GM12878 (cell line): ENCODE results near the gene VGLL4. TPM values are rescaled to one million over a fixed set of nuclear protein-coding genes. Genes with fewer than 3 reads are reported as not detected.

ENCODE experiments used
- ATAC-seq: fragments of 200-7000 bp; cut with Tn5 transposase; 3 replicates; pipeline ENCODE4 v1.9.1; 2020; ENCODE audit warnings: mild to moderate bottlenecking, moderate library complexity
- BruUV-seq: library from RNA; stranded (reverse); fragments of 400-500 nt; replicated peaks from 2 replicates; lab custom pipeline; 2021; lab: Mats Ljungman, UMichigan
- CTCF ChIA-PET: fragments of 300-600 bp; sonication (Branson Sonifier 250); formaldehyde crosslinking; extraction: SDS; loops from one replicate; lab custom pipeline; 2021; ENCODE audit warnings: inconsistent platforms; lab: Yijun Ruan, JAX
- POLR2A ChIA-PET: fragments of 350-600 bp; formaldehyde crosslinking; extraction: SDS; loops from one replicate; lab custom pipeline; 2021; ENCODE audit warnings: inconsistent platforms; lab: Charles Lee
- RAD21 ChIA-PET: fragments of 300-600 bp; sonication (Branson Sonifier 250); formaldehyde crosslinking; loops from one replicate; lab custom pipeline; 2023; ENCODE audit warnings: antibody characterized with exemption; ENCODE audit not compliant: unreplicated experiment; lab: Charles Lee
- SMC1A ChIA-PET: fragments of 300-600 bp; sonication (Branson Sonifier 250); formaldehyde crosslinking; loops from one replicate; lab custom pipeline; 2023; ENCODE audit not compliant: unreplicated experiment, uncharacterized antibody; lab: Charles Lee
- DNase-seq: peaks from one replicate; pipeline ENCODE4 v3.0.0-alpha.2; 2011; ENCODE audit warnings: low read depth, low spot score
- FAIRE-seq: peaks from 3 replicates; lab custom pipeline; 2011; peaks lifted over from hg19 to GRCh38; lab: Jason Lieb, UNC
- H2AFZ ChIP-seq: 2 replicates; pipeline ENCODE4 v1.6.0; 2011; ENCODE audit warnings: low read depth, low read length, control low read depth; ENCODE audit not compliant: control insufficient read depth
- H3K27ac ChIP-seq: 2 replicates; pipeline ENCODE4 v1.5.1; 2011; ENCODE audit warnings: control low read depth; ENCODE audit not compliant: control insufficient read depth, insufficient read depth
- H3K27me3 ChIP-seq, 2 experiments: replicated peaks in 1 of 2; 2 replicates each; pipeline versions ENCODE4 v1.6.0 to v1.6.1; 2011; ENCODE audit warnings: low read length in 1 of 2; ENCODE audit not compliant: control insufficient read depth in 2 of 2, insufficient read depth in 2 of 2
- H3K36me3 ChIP-seq, 2 experiments: 2 replicates each; pipeline ENCODE4 v1.5.1; 2011; ENCODE audit warnings: low read length in 1 of 2; ENCODE audit not compliant: control insufficient read depth in 2 of 2, insufficient read depth in 2 of 2
- H3K4me1 ChIP-seq: 2 replicates; pipeline ENCODE4 v1.6.1; 2011; ENCODE audit warnings: mild to moderate bottlenecking, low read length, moderate library complexity, mixed read lengths; ENCODE audit not compliant: control insufficient read depth, insufficient read depth
- H3K4me2 ChIP-seq: 2 replicates; pipeline ENCODE4 v1.6.0; 2011; ENCODE audit warnings: control low read depth; ENCODE audit not compliant: control insufficient read depth, insufficient read depth
- H3K4me3 ChIP-seq: fragments of 200-600 bp; sonication (generic); 2 replicates; pipeline ENCODE4 v1.5.1; 2016
- H3K79me2 ChIP-seq: 2 replicates; pipeline ENCODE4 v1.6.0; 2011; ENCODE audit warnings: low read length; ENCODE audit not compliant: control insufficient read depth, insufficient read depth
- H3K9ac ChIP-seq: 2 replicates; pipeline ENCODE4 v1.8.0; 2011; ENCODE audit warnings: low read length, control low read depth, mixed read lengths; ENCODE audit not compliant: control insufficient read depth, insufficient read depth
- H3K9me3 ChIP-seq: replicated peaks from 3 replicates; pipeline ENCODE4 v1.5.1; 2011; ENCODE audit warnings: mild to moderate bottlenecking, low read length; ENCODE audit not compliant: control insufficient read depth, insufficient read depth
- H4K20me1 ChIP-seq: 2 replicates; pipeline ENCODE4 v1.6.0; 2011; ENCODE audit not compliant: control insufficient read depth, insufficient read depth
- CBX3 ChIP-seq: fragments of 200-600 bp; sonication (generic); IDR thresholded peaks from 2 replicates; pipeline ENCODE4 v1.6.1; 2016; ENCODE audit warnings: low read depth, borderline replicate concordance
- CBX5 ChIP-seq: sonication (generic); IDR thresholded peaks from 2 replicates; pipeline ENCODE4 v1.6.1; 2016; ENCODE audit warnings: low read depth, moderate library complexity, mild to moderate bottlenecking, inconsistent platforms
- IKZF2 ChIP-seq, 2 experiments: fragments of 450-650 bp; IDR thresholded peaks; 2 replicates each; pipeline ENCODE4 v1.6.1; 2017; ENCODE audit warnings: mild to moderate bottlenecking in 2 of 2, moderate library complexity in 2 of 2
- RAD51 ChIP-seq: fragments of 450-650 bp; IDR thresholded peaks from 2 replicates; pipeline ENCODE4 v1.6.1; 2016; ENCODE audit warnings: moderate library complexity, mild to moderate bottlenecking, inconsistent platforms
- SRF ChIP-seq, 2 experiments: IDR thresholded peaks; 2 replicates each; pipeline ENCODE4 v1.6.1; 2011; ENCODE audit warnings: low read depth in 2 of 2, low read length in 2 of 2, mild to moderate bottlenecking in 1 of 2, moderate library complexity in 1 of 2
- WGBS: methylation state at CpG from one replicate; pipeline ENCODE4 v1.1.6; 2016; ENCODE audit warnings: low lambda C conversion rate; ENCODE audit not compliant: insufficient replicate concordance, insufficient coverage; ENCODE audit errors: missing lambda C conversion rate; 5-methylcytosine and 5-hydroxymethylcytosine counted together
- in situ Hi-C: fragments of 300-500 bp; cut with MboI; formaldehyde crosslinking; loops from 9 replicates; pipeline ENCODE4 v1.14.3; 2018; ENCODE audit warnings: mixed read lengths
- intact Hi-C: fragments of 100-400 bp; cut with micrococcal nuclease; formaldehyde crosslinking; loops from one replicate; pipeline ENCODE4 v1.14.2; 2022; ENCODE audit not compliant: unreplicated experiment
- polyA plus RNA-seq, 11 experiments: library from polyadenylated mRNA; depleted of rRNA in 4 of 11; unstranded in 6 of 11; stranded (reverse) in 5 of 11; fragments of >200 nt; fragmentation: Nextera tagmentation in 4 of 11; fragmentation: Illumina TruSeq in 1 of 11; extraction: Ambion mirVana in 4 of 11; extraction: Trizol in 1 of 11; gene quantifications; 1 replicate in 1 of 11; 2 replicates in 10 of 11; pipeline versions ENCODE4 v1.2.1 to v1.2.3, GENCODE V29; 2011 to 2016; ENCODE audit warnings: inconsistent platforms in 2 of 11, missing spikeins in 2 of 11, low read depth in 1 of 11
- total RNA-seq, 4 experiments: library from RNA; depleted of rRNA in 3 of 4; stranded (reverse); fragments of >200 nt in 3 of 4; fragmentation: Illumina TruSeq in 1 of 4; extraction: Trizol in 1 of 4; gene quantifications; 2 replicates each; pipeline versions ENCODE4 v1.2.1 to v1.2.3, GENCODE V29; 2013 to 2021
- TF ChIP-seq, protein P1 (sequence below): fragments of 450-650 bp; IDR thresholded peaks from 2 replicates; pipeline ENCODE4 v1.6.1; 2016; ENCODE audit warnings: mild to moderate bottlenecking, moderate library complexity, borderline replicate concordance
- TF ChIP-seq, protein P2 (sequence below): IDR thresholded peaks from 2 replicates; pipeline ENCODE4 v1.6.1; 2012; ENCODE audit warnings: low read length, inconsistent platforms

The VGLL4 gene
- total and polyA plus RNA-seq, 10 of the 15 experiments (the other 5 are each of a cell fraction or from before 2014, with no cell fraction given), result 0.44 to 38.1 (median 16.1) TPM

- TF ChIP-seq, protein P1, sequence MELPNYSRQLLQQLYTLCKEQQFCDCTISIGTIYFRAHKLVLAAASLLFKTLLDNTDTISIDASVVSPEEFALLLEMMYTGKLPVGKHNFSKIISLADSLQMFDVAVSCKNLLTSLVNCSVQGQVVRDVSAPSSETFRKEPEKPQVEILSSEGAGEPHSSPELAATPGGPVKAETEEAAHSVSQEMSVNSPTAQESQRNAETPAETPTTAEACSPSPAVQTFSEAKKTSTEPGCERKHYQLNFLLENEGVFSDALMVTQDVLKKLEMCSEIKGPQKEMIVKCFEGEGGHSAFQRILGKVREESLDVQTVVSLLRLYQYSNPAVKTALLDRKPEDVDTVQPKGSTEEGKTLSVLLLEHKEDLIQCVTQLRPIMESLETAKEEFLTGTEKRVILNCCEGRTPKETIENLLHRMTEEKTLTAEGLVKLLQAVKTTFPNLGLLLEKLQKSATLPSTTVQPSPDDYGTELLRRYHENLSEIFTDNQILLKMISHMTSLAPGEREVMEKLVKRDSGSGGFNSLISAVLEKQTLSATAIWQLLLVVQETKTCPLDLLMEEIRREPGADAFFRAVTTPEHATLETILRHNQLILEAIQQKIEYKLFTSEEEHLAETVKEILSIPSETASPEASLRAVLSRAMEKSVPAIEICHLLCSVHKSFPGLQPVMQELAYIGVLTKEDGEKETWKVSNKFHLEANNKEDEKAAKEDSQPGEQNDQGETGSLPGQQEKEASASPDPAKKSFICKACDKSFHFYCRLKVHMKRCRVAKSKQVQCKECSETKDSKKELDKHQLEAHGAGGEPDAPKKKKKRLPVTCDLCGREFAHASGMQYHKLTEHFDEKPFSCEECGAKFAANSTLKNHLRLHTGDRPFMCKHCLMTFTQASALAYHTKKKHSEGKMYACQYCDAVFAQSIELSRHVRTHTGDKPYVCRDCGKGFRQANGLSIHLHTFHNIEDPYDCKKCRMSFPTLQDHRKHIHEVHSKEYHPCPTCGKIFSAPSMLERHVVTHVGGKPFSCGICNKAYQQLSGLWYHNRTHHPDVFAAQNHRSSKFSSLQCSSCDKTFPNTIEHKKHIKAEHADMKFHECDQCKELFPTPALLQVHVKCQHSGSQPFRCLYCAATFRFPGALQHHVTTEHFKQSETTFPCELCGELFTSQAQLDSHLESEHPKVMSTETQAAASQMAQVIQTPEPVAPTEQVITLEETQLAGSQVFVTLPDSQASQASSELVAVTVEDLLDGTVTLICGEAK, result no peak
- no peak for TF ChIP-seq IKZF2 (IDR thresholded peaks at IDR 0.05)
- no peak for TF ChIP-seq CBX5
- no peak for TF ChIP-seq SRF (IDR thresholded peaks at IDR 0.05; ENCODE audit: low read depth in 2 of 2, low read length in 2 of 2)
- TF ChIP-seq CBX3, result no peak
Observed at GRCh38 chr3:11661052-11661656, 17.4 kb upstream of the VGLL4 start (continued).

DNA sequence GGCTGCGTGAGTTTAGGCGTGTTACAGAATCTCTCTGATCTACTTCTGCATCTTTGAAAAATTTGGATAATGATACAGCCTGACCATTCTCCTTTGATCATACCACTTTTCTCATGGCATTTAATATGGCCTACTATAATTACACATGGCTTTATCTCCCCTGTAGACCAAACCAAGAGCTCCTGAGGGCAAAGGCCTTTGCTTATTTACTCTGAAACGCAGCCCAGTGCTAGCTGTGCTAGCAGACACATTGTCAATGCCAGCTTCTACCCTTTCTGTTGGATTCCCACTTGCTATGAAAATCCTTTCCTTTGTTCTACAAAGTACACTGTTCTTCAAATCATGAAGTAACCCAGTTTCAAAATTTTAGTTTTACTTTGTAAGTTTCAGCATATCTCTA, 16.5 kb upstream of the VGLL4 start:
- no peak overlapping the region for H3K4me3 ChIP-seq
- no peaks in the 10 kb centered on the region; the same call in 1 of the 2 replicates for H4K20me1 ChIP-seq
- in situ Hi-C loops (no loop called here), intact Hi-C loops (no loop called here)
- ChIA-PET RAD21 (no interaction called here), CTCF (interaction anchor here (0.5 kb wide), 1 partner anchor 154 kb away, joined by 3 read pairs; no protein-coding TSS in a partner anchor), SMC1A (interaction anchor here (1.8 kb wide), 1 partner anchor 12 kb away, joined by 5 read pairs; no protein-coding TSS in a partner anchor), POLR2A (no interaction called here)
- H3K4me1 ChIP-seq, result no peaks in the 10 kb centered on the region
- H3K79me2 ChIP-seq, result no peaks in the 10 kb centered on the region
- H2AFZ ChIP-seq, result no peak overlapping the region
- H3K9me3 ChIP-seq, result no peaks in the 10 kb centered on the region
- FAIRE-seq (no peak), ATAC-seq (no peak), DNase-seq (no peak)
- H3K36me3 ChIP-seq, result no peaks in the 10 kb centered on the region
- TF ChIP-seq, protein P2, sequence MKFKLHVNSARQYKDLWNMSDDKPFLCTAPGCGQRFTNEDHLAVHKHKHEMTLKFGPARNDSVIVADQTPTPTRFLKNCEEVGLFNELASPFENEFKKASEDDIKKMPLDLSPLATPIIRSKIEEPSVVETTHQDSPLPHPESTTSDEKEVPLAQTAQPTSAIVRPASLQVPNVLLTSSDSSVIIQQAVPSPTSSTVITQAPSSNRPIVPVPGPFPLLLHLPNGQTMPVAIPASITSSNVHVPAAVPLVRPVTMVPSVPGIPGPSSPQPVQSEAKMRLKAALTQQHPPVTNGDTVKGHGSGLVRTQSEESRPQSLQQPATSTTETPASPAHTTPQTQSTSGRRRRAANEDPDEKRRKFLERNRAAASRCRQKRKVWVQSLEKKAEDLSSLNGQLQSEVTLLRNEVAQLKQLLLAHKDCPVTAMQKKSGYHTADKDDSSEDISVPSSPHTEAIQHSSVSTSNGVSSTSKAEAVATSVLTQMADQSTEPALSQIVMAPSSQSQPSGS, result no peak
- no peak for TF ChIP-seq RAD51
- H3K4me2 ChIP-seq, result no peak overlapping the region
- no peak overlapping the region for H3K9ac ChIP-seq
- 83% methylated on average over 3 of the region's 3 CpGs for WGBS
- H3K27me3 ChIP-seq, result no peaks in the 10 kb centered on the region
- BruUV-seq, result no TSS peak
- H3K27ac ChIP-seq, result no peak overlapping the region
